ENCODE results near the gene COL6A1. TPM values are rescaled to one million over a fixed set of nuclear protein-coding genes. Genes with fewer than 3 reads are reported as not detected.

The COL6A1 gene
- total RNA-seq (2022; extraction: Qiagen RNA extraction): 15.8 to 22.9 TPM (median 20.3 TPM) in 5 replicates

GRCh38 chr21:45981151-45982091 lies at the start of gene COL6A1:
Gene COL6A1 (plus strand): TSS chr21:45981770. CDS start chr21:45981851, 81 bp downstream.

Other genes with a start within 250 kb of the COL6A1 start
- gene COL6A2, start 116.3 kb downstream of the COL6A1 start, total RNA-seq (2022; extraction: Qiagen RNA extraction): 15.4 to 17.5 TPM (median 17.0 TPM) in 5 replicates
- gene FTCD, start 173.8 kb downstream of the COL6A1 start, total RNA-seq (2022; extraction: Qiagen RNA extraction): not detected in 5 replicates
- 0.15 to 0.42 TPM (median 0.27 TPM) in 5 replicates for gene SPATC1L, start 202.7 kb downstream of the COL6A1 start, total RNA-seq (2022; extraction: Qiagen RNA extraction)
- gene LSS, start 247.0 kb downstream of the COL6A1 start, total RNA-seq (2022; extraction: Qiagen RNA extraction): 11.3 to 15.7 TPM (median 15.0 TPM) in 5 replicates